OCI-LY3 (cell line): ENCODE data around the gene NIPAL3.

Experiments
- H2AFZ ChIP-seq: fragments of 200-600, 300-600 bp; shearing (Covaris generic); 2 replicates; pipeline ENCODE4 v1.6.0; 2014; ENCODE audit warnings: antibody characterized with exemption, low read depth, low read length
- H3K27ac ChIP-seq: fragments of 200-600, 300-600 bp; sonication (generic); 2 replicates; pipeline ENCODE4 v1.5.1; 2014; ENCODE audit warnings: mild to moderate bottlenecking, low read length, moderate library complexity, mixed read lengths
- H3K27me3 ChIP-seq: fragments of 200-600, 300-600 bp; sonication (generic); 2 replicates; pipeline ENCODE4 v1.6.1; 2014; ENCODE audit warnings: low read depth, low read length, mixed read lengths
- H3K36me3 ChIP-seq: fragments of 200-600, 300-600 bp; sonication (generic); replicated peaks from 2 replicates; pipeline ENCODE3; 2014; ENCODE audit warnings: low read depth, low read length, mixed read lengths
- H3K4me1 ChIP-seq: fragments of 300-600, 200-600 bp; sonication (generic); 2 replicates; pipeline ENCODE4 v1.6.1; 2014; ENCODE audit warnings: low read length, mixed read lengths
- H3K4me2 ChIP-seq: fragments of 200-600, 300-600 bp; sonication (generic); 2 replicates; pipeline ENCODE4 v1.6.1; 2014; ENCODE audit warnings: low read length, mixed read lengths
- H3K4me3 ChIP-seq: fragments of 300-600, 200-600 bp; sonication (generic); 2 replicates; pipeline ENCODE4 v1.5.1; 2014; ENCODE audit warnings: antibody characterized with exemption, mild to moderate bottlenecking, low read length, moderate library complexity
- H3K79me2 ChIP-seq: fragments of 300-600, 200-600 bp; shearing (Covaris generic); 2 replicates; pipeline ENCODE4 v1.6.1; 2014; ENCODE audit warnings: mild to moderate bottlenecking, low read length, mixed read lengths
- H3K9ac ChIP-seq: fragments of 300-600, 200-600 bp; shearing (Covaris generic); 2 replicates; pipeline ENCODE4 v1.6.0; 2014; ENCODE audit warnings: mild to moderate bottlenecking, low read length, moderate library complexity
- H3K9me3 ChIP-seq: fragments of 200-600, 300-600 bp; shearing (Covaris generic); 2 replicates; pipeline ENCODE4 v1.6.1; 2014; ENCODE audit warnings: low read length, mixed read lengths; ENCODE audit not compliant: insufficient read depth
- H4K20me1 ChIP-seq: fragments of 200-600, 300-600 bp; sonication (generic); 2 replicates; pipeline ENCODE4 v1.6.1; 2016; ENCODE audit warnings: low read length, mixed read lengths; ENCODE audit not compliant: insufficient read depth
- EZH2phosphoT487 ChIP-seq: fragments of 200-600 bp; shearing (Covaris generic); IDR thresholded peaks from 2 replicates; pipeline ENCODE4 v1.6.1; 2018; ENCODE audit warnings: antibody characterized with exemption, mixed run types, low read depth
- TF ChIP-seq, protein P1 (sequence below): fragments of 200-600, 300-600 bp; sonication (generic); IDR thresholded peaks from 2 replicates; pipeline ENCODE4 v1.5.1; 2014; ENCODE audit warnings: antibody characterized with exemption, low read length, low read depth

NIPAL3 gene

GRCh38 chr1:24421502-24421901 lies 5.9 kb downstream of the NIPAL3 start:
- peaks cover 1% of the 10 kb centered on the region; the same call in 1 of the 2 replicates for H3K79me2 ChIP-seq
- TF ChIP-seq, protein P1, sequence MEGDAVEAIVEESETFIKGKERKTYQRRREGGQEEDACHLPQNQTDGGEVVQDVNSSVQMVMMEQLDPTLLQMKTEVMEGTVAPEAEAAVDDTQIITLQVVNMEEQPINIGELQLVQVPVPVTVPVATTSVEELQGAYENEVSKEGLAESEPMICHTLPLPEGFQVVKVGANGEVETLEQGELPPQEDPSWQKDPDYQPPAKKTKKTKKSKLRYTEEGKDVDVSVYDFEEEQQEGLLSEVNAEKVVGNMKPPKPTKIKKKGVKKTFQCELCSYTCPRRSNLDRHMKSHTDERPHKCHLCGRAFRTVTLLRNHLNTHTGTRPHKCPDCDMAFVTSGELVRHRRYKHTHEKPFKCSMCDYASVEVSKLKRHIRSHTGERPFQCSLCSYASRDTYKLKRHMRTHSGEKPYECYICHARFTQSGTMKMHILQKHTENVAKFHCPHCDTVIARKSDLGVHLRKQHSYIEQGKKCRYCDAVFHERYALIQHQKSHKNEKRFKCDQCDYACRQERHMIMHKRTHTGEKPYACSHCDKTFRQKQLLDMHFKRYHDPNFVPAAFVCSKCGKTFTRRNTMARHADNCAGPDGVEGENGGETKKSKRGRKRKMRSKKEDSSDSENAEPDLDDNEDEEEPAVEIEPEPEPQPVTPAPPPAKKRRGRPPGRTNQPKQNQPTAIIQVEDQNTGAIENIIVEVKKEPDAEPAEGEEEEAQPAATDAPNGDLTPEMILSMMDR: no peak; the same call in 1 of the 2 replicates
- no peak for TF ChIP-seq EZH2phosphoT487
- no peak overlapping the region for H3K4me2 ChIP-seq
- H3K4me1 ChIP-seq: peaks cover 6% of the 10 kb centered on the region
- peaks cover 9% of the 10 kb centered on the region for H3K36me3 ChIP-seq
- no peaks in the 10 kb centered on the region for H3K27me3 ChIP-seq
- H2AFZ ChIP-seq: no peak overlapping the region
- H4K20me1 ChIP-seq: no peaks in the 10 kb centered on the region
- H3K4me3 ChIP-seq: no peak overlapping the region
- H3K27ac ChIP-seq: no peak overlapping the region
- H3K9ac ChIP-seq: no peak overlapping the region
- H3K9me3 ChIP-seq: no peaks in the 10 kb centered on the region

DNA sequence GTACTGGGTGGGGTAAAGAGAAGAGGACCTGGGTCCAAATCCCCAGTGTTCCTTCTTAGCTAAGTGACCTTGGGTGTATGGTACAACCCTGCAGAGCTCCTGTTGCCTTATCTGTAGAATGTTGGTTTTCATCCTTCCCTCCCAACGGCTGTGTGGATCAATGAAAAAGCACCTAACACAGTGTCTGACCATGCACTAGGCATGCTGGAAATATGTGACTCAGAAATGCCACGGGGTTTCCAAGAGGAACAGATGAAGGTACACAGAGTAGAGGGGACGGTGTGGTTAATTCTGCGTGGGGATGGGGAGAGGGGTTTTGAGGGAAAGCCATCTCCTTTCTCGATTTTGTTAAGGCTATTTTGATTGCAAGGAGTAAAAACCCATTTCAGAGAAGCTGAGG lies 8.6 kb downstream of the NIPAL3 start:
- Histone ChIP-seq H3K4me2 (no peak overlapping the region), H3K27me3 (no peaks in the 10 kb centered on the region), H3K27ac (no peak overlapping the region), H2AFZ (no peak overlapping the region), H3K4me1 (no peaks in the 10 kb centered on the region), H4K20me1 (no peaks in the 10 kb centered on the region), H3K4me3 (no peak overlapping the region), H3K36me3 (peaks cover 8% of the 10 kb centered on the region), H3K9ac (no peak overlapping the region), H3K79me2 (no peaks in the 10 kb centered on the region), H3K9me3 (no peaks in the 10 kb centered on the region)
- no peak for TF ChIP-seq EZH2phosphoT487
- TF ChIP-seq, protein P1: no peak

DNA sequence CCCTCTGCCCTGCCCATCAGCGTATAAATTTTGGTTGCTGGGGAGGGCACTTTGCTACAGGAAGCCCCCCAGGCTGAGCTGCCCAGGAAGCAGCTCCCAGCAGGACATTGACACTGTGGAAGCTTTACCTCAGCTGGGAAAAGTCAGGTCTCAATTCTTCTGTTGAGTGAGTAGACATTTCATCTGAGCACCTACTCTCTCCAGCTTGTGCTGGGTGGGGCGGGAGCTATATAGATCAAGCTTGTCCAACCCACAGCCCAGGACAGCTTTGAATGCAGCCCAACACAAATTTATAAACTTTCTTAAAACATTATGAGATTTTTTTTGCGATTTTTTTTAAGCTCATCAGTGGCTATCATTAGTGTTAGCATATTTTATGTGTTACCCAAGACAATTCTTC lies 9.4 kb downstream of the NIPAL3 start:
- Histone ChIP-seq H3K4me3 (no peak overlapping the region), H3K9ac (no peak overlapping the region), H3K79me2 (no peaks in the 10 kb centered on the region), H3K9me3 (no peaks in the 10 kb centered on the region), H3K4me1 (no peaks in the 10 kb centered on the region), H2AFZ (no peak overlapping the region), H3K27ac (no peak overlapping the region), H3K4me2 (no peak overlapping the region), H4K20me1 (no peaks in the 10 kb centered on the region), H3K27me3 (no peaks in the 10 kb centered on the region), H3K36me3 (peaks cover 5% of the 10 kb centered on the region)
- TF ChIP-seq, protein P1: no peak
- no peak for TF ChIP-seq EZH2phosphoT487

- Histone ChIP-seq H3K4me2 (no peak overlapping the region), H3K79me2 (no peaks in the 10 kb centered on the region), H3K36me3 (peaks cover 5% of the 10 kb centered on the region), H3K27me3 (no peaks in the 10 kb centered on the region), H4K20me1 (no peaks in the 10 kb centered on the region), H3K4me3 (no peak overlapping the region), H3K27ac (no peak overlapping the region), H2AFZ (no peak overlapping the region), H3K4me1 (no peaks in the 10 kb centered on the region), H3K9ac (no peak overlapping the region), H3K9me3 (no peaks in the 10 kb centered on the region)
- TF ChIP-seq EZH2phosphoT487: no peak
- TF ChIP-seq, protein P1: no peak
Measured at GRCh38 chr1:24425441-24425840, 9.8 kb downstream of the NIPAL3 start.
